Trophoblast cell (in vitro differentiated cells and primary cell): ENCODE results near the gene ZNF276.

ENCODE experiments used
- DNase-seq, 2 donors: peaks; one replicate each; pipeline ENCODE4 v3.0.0-alpha.2; 2016
- H2AFZ ChIP-seq: 2 replicates; pipeline ENCODE4 v1.6.1; 2013; ENCODE audit warnings: low read length, moderate library complexity, mild to moderate bottlenecking; ENCODE audit not compliant: insufficient read depth, poor library complexity
- H2AK5ac ChIP-seq: 2 replicates; pipeline ENCODE4 v1.6.1; 2013; ENCODE audit warnings: mild to moderate bottlenecking, low read length
- H2BK120ac ChIP-seq: 2 replicates; pipeline ENCODE4 v1.6.1; 2013; ENCODE audit warnings: low read length, mild to moderate bottlenecking, moderate library complexity; ENCODE audit not compliant: insufficient read depth, poor library complexity
- H2BK12ac ChIP-seq: 2 replicates; pipeline ENCODE4 v1.6.1; 2013; ENCODE audit warnings: mild to moderate bottlenecking, low read length, moderate library complexity
- H2BK5ac ChIP-seq: 2 replicates; pipeline ENCODE4 v1.6.1; 2013; ENCODE audit warnings: low read length, low read depth, moderate library complexity, mild to moderate bottlenecking; ENCODE audit not compliant: poor library complexity
- H3K14ac ChIP-seq: 2 replicates; pipeline ENCODE4 v1.6.1; 2013; ENCODE audit warnings: mild to moderate bottlenecking, low read length
- H3K18ac ChIP-seq: 2 replicates; pipeline ENCODE4 v1.6.1; 2013; ENCODE audit warnings: mild to moderate bottlenecking, low read length
- H3K23ac ChIP-seq: 2 replicates; pipeline ENCODE4 v1.6.1; 2013; ENCODE audit warnings: low read length
- H3K27ac ChIP-seq: 2 replicates; pipeline ENCODE4 v1.5.1; 2013; ENCODE audit warnings: low read depth, mild to moderate bottlenecking, inconsistent platforms, low read length, moderate library complexity
- H3K27me3 ChIP-seq: 2 replicates; pipeline ENCODE4 v1.6.1; 2013; ENCODE audit warnings: inconsistent platforms, mild to moderate bottlenecking, low read length, moderate library complexity; ENCODE audit not compliant: insufficient read depth
- H3K36me3 ChIP-seq, 2 experiments: 1 replicate in 1 of 2; 2 replicates in 1 of 2; pipeline ENCODE4 v1.6.1; 2013; ENCODE audit warnings: low read length in 2 of 2, mild to moderate bottlenecking in 2 of 2, moderate library complexity in 1 of 2; ENCODE audit not compliant: insufficient read depth in 2 of 2, control insufficient read depth in 1 of 2
- H3K4ac ChIP-seq: 2 replicates; pipeline ENCODE4 v1.6.1; 2013; ENCODE audit warnings: low read depth, mild to moderate bottlenecking, low read length, moderate library complexity
- H3K4me1 ChIP-seq, 2 experiments: 1 replicate in 1 of 2; 2 replicates in 1 of 2; pipeline ENCODE4 v1.6.1; 2013; ENCODE audit warnings: low read length in 2 of 2, mild to moderate bottlenecking in 2 of 2, moderate library complexity in 1 of 2; ENCODE audit not compliant: insufficient read depth in 2 of 2, control insufficient read depth in 1 of 2
- H3K4me2 ChIP-seq: 2 replicates; pipeline ENCODE4 v1.6.1; 2013; ENCODE audit warnings: inconsistent platforms, mild to moderate bottlenecking, low read length, moderate library complexity
- H3K4me3 ChIP-seq: 2 replicates; pipeline ENCODE4 v1.5.1; 2013; ENCODE audit warnings: mild to moderate bottlenecking, low read depth, low read length, inconsistent platforms
- H3K79me1 ChIP-seq: one replicate; pipeline ENCODE4 v1.6.1; 2013; ENCODE audit warnings: low read length
- H3K79me2 ChIP-seq: 2 replicates; pipeline ENCODE4 v1.6.1; 2013; ENCODE audit warnings: low read length, mild to moderate bottlenecking; ENCODE audit not compliant: control insufficient read depth, insufficient read depth, poor library complexity
- H3K9ac ChIP-seq: 2 replicates; pipeline ENCODE4 v1.6.1; 2013; ENCODE audit warnings: mild to moderate bottlenecking, low read length
- H3K9me3 ChIP-seq: 2 replicates; pipeline ENCODE4 v1.6.1; 2013; ENCODE audit warnings: low read depth, mild to moderate bottlenecking, control low read depth, inconsistent platforms, low read length; ENCODE audit not compliant: insufficient read depth
- H4K12ac ChIP-seq: 2 replicates; pipeline ENCODE4 v1.6.1; 2013; ENCODE audit warnings: low read depth, mild to moderate bottlenecking, low read length, moderate library complexity
- H4K8ac ChIP-seq: 2 replicates; pipeline ENCODE4 v1.6.1; 2013; ENCODE audit warnings: low read depth, mild to moderate bottlenecking, low read length, moderate library complexity
- H4K91ac ChIP-seq: one replicate; pipeline ENCODE4 v1.6.1; 2013; ENCODE audit warnings: low read depth, mild to moderate bottlenecking, low read length, moderate library complexity
- WGBS: extraction: QIAGEN DNeasy Blood & Tissue Kit; methylation state at CpG from one replicate; pipeline ENCODE4 v1.1.7; 2013; ENCODE audit warnings: missing lambda C conversion rate; ENCODE audit not compliant: insufficient read length, insufficient coverage; ENCODE audit errors: extremely low coverage; 5-methylcytosine and 5-hydroxymethylcytosine counted together

ZNF276 gene

DNA sequence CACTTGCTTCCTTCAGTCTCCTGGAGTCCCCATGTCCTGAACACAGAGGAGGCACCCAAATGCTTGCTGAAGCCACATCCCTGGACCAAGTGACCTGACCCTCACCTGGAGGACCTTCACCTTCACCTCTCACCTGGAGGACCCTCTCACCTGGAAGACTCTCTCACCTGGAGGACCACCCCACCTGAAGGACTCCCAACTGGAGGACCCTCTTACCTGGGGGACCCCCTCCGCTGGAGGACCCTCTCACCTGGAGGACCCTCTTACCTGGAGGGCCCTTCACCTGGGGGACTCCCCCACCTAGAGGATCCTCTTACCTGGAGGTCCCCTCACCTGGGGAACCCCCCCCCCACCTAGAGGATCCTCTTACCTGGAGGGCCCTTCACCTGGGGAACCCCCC, 35.4 kb upstream of the ZNF276 start:
- Histone ChIP-seq H3K23ac (no peak overlapping the region), H3K9ac (no peak overlapping the region), H3K79me1 (peaks cover 6% of the 10 kb centered on the region), H3K27ac (no peak overlapping the region), H3K27me3 (no peaks in the 10 kb centered on the region), H3K4ac (no peak overlapping the region), H3K79me2 (peaks cover 8% of the 10 kb centered on the region), H2AK5ac (no peak overlapping the region), H2AFZ (no peak overlapping the region), H3K36me3 (peaks cover 21 to 28% of the 10 kb centered on the region in 2 experiments), H3K4me1 (peaks cover 6 to 7% of the 10 kb centered on the region in 2 experiments), H3K18ac (no peak overlapping the region), H4K91ac (no peak overlapping the region), H3K4me2 (no peak overlapping the region), H4K8ac (no peak overlapping the region), H4K12ac (no peak overlapping the region), H3K14ac (no peak overlapping the region), H3K9me3 (peaks cover 16% of the 10 kb centered on the region), H2BK120ac (no peak overlapping the region), H2BK12ac (no peak overlapping the region), H2BK5ac (no peak overlapping the region), H3K4me3 (no peak overlapping the region)
- WGBS, result no CpG with 5 or more reads among the region's 1 CpG
- no peak for DNase-seq

DNA sequence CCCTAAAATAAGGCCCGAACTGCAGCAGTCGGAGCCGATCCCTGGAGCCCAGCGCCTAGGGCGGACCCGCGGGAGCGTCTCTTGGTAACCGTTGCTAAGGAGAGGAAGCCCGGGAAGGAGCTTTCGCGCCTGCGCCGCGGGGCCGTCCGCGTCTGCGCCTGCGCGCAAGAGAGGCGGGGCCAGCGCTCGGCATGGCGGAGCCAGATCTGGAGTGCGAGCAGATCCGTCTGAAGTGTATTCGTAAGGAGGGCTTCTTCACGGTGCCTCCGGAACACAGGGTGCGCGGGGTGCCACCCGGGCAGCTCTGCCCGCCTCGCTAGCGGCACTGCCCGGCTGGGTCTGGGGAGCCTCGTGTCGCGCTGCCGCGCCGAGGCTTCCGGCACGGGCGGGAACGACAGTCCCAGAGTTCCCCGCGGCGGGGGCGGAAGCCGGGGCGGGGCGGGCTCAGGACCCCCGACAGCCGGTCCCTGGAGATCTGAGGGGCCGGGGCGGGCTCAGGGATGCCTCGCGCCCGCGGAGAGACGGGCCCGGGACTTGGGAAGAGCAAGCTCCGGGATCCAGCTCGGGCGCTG, 34.7 kb upstream of the ZNF276 start, which contains the start of gene CDK10:
Gene CDK10 (plus strand): TSS at position 170 of the 572 bp plus-strand sequence. CDS start 22 bp downstream, at position 192.
- H3K23ac ChIP-seq, result no peak within 1 kb of the TSS
- peak; percentile 91 to 98 for DNase-seq
- H3K4me3 ChIP-seq, result peak within 1 kb of the TSS; percentile 88
- no peaks in the 10 kb centered on the region for H3K27me3 ChIP-seq
- H3K14ac ChIP-seq, result peak within 1 kb of the TSS; percentile 98
- peaks cover 6 to 7% of the 10 kb centered on the region in 2 experiments for H3K4me1 ChIP-seq
- H2BK5ac ChIP-seq, result peak within 1 kb of the TSS; percentile 97
- H3K9ac ChIP-seq, result peak within 1 kb of the TSS; percentile 99
- H3K27ac ChIP-seq, result peak within 1 kb of the TSS; percentile 90
- WGBS, result no CpG with 5 or more reads among the region's 67 CpGs
- peak within 1 kb of the TSS; percentile 96 for H4K12ac ChIP-seq
- peak within 1 kb of the TSS; percentile 93 for H3K4ac ChIP-seq
- H3K79me1 ChIP-seq, result peaks cover 6% of the 10 kb centered on the region
- peak within 1 kb of the TSS; percentile 93 for H2AK5ac ChIP-seq
- peaks cover 13% of the 10 kb centered on the region for H3K9me3 ChIP-seq
- H3K18ac ChIP-seq, result peak within 1 kb of the TSS; percentile 100
- H2AFZ ChIP-seq, result peak within 1 kb of the TSS; percentile 95
- H4K91ac ChIP-seq, result peak within 1 kb of the TSS; percentile 95
- peaks cover 8% of the 10 kb centered on the region for H3K79me2 ChIP-seq
- peaks cover 25 to 34% of the 10 kb centered on the region in 2 experiments for H3K36me3 ChIP-seq
- H3K4me2 ChIP-seq, result peak within 1 kb of the TSS; percentile 83
- H4K8ac ChIP-seq, result peak within 1 kb of the TSS; percentile 99
- H2BK12ac ChIP-seq, result no peak within 1 kb of the TSS
- peak within 1 kb of the TSS; percentile 92 for H2BK120ac ChIP-seq

DNA sequence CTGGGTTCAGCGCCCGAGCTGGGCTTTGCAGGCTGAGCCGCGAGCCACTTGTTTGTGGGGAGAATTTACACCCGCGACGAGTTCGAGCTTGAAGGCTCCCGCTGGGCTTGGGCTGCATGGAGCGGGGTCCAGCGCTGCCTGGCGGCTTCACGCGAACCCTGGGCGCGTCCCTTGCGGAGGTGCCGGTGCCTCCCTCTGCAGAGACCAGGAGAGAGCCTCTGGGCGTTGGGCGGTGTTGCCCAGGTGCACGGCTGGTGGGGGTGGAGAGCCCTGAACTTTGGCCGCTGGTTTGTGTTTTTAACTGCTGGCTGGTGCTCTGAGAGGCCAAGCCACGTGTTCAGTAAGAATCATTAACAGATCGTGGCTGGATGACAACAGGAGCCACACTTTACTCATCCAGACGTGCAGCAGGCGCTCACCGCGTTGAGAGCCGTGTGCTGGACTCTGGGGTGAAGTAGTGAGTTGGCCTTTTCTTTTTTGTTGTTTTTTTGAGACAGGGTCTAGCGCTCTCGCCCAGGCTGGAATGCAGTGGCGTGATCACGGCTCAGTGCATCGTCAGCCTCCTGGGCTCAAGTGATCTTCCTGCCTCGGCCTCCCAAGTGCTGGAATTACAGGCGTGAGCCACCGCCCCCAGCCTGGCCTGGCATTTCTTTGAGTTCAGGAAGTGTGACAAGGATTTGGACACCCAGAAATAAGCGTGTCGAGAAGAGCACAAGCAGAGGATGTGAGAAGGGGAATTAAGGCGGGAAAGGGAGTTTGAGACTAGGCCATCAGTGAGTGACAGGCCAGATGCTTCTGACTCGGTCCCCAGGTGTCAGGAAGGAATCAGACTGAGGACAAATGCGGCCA, 34.0 kb upstream of the ZNF276 start:
- Histone ChIP-seq H2BK120ac (peak overlapping the region; percentile 61), H4K91ac (peak overlapping the region; percentile 66), H4K12ac (peak overlapping the region; percentile 89), H3K27me3 (no peaks in the 10 kb centered on the region), H3K9me3 (peaks cover 13% of the 10 kb centered on the region), H2AK5ac (peak overlapping the region; percentile 93), H3K36me3 (peaks cover 32 to 41% of the 10 kb centered on the region in 2 experiments), H2AFZ (peak overlapping the region; percentile 82), H3K9ac (peak overlapping the region; percentile 86), H3K4ac (peak overlapping the region; percentile 93), H3K4me3 (peak overlapping the region; percentile 88), H3K79me1 (peaks cover 6% of the 10 kb centered on the region), H3K18ac (peak overlapping the region; percentile 90), H3K27ac (peak overlapping the region; percentile 90), H3K14ac (peak overlapping the region; percentile 95), H3K4me1 (peaks cover 6 to 7% of the 10 kb centered on the region in 2 experiments), H3K23ac (no peak overlapping the region), H3K4me2 (peak overlapping the region; percentile 83), H3K79me2 (peaks cover 8% of the 10 kb centered on the region), H2BK5ac (peak overlapping the region; percentile 45), H2BK12ac (no peak overlapping the region), H4K8ac (peak overlapping the region; percentile 93)
- peak in 1 of 2 donors; percentile 9 for DNase-seq
- no CpG with 5 or more reads among the region's 42 CpGs for WGBS

DNA sequence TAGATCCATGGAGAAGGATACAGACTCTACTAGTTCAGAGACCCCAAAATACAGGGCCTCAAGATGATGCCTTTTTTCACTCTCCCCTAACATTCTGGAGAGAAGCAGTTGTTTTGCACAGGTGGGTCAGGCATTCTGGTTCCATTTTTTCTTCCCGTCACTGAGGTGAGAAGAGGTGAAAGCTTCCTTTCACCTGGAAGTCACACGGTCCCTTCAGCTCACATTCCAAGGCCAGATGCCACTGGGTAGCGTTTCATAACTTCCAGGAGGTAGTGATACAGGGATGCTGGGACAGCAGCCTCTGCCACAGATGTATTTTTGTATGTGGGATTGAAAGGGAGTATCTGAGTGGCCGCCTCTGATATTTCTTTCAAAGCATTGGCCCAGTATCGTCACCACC, 32.9 kb upstream of the ZNF276 start:
- Histone ChIP-seq H3K36me3 (peaks cover 39 to 43% of the 10 kb centered on the region in 2 experiments), H3K4me2 (no peak overlapping the region), H3K79me1 (peaks cover 6% of the 10 kb centered on the region)

More for the DNA sequence above, 32.9 kb upstream of the ZNF276 start:
- Histone ChIP-seq H2BK120ac (no peak overlapping the region), H3K4ac (no peak overlapping the region), H2BK12ac (no peak overlapping the region), H3K18ac (no peak overlapping the region), H2AFZ (no peak overlapping the region), H3K4me1 (peaks cover 6 to 7% of the 10 kb centered on the region in 2 experiments), H3K9ac (no peak overlapping the region), H3K4me3 (no peak overlapping the region), H3K79me2 (peaks cover 8% of the 10 kb centered on the region), H3K27ac (no peak overlapping the region), H3K27me3 (no peaks in the 10 kb centered on the region), H2BK5ac (no peak overlapping the region), H4K8ac (no peak overlapping the region), H3K9me3 (peaks cover 11% of the 10 kb centered on the region), H4K12ac (no peak overlapping the region), H3K23ac (no peak overlapping the region), H2AK5ac (no peak overlapping the region), H4K91ac (no peak overlapping the region), H3K14ac (no peak overlapping the region)
- WGBS, result no CpG with 5 or more reads among the region's 5 CpGs
- no peak for DNase-seq
